Fibroblast of lung (primary cell): ENCODE measurements around the gene PNMA1. TPM values are rescaled to one million over a fixed set of nuclear protein-coding genes. Genes with fewer than 3 reads are reported as not detected.

ENCODE experiments used
- DNase-seq, 2 donors: peaks; one replicate each; pipeline versions ENCODE4 v3.0.0 to v3.0.0-alpha.2; 2010; ENCODE audit warnings: low read depth in 2 of 2
- H2AFZ ChIP-seq: 2 replicates; pipeline ENCODE4 v1.5.1; 2012; ENCODE audit warnings: low read length, control low read depth, inconsistent platforms
- H3K27ac ChIP-seq: 2 replicates; pipeline ENCODE4 v1.5.1; 2011; ENCODE audit warnings: low read length, control low read depth; ENCODE audit not compliant: insufficient read depth
- H3K27me3 ChIP-seq: 2 replicates; pipeline ENCODE4 v1.5.1; 2011; ENCODE audit warnings: mild to moderate bottlenecking, low read length; ENCODE audit not compliant: control insufficient read depth, insufficient read depth
- H3K36me3 ChIP-seq: 2 replicates; pipeline ENCODE4 v1.5.1; 2011; ENCODE audit warnings: low read length; ENCODE audit not compliant: control insufficient read depth, insufficient read depth
- H3K4me1 ChIP-seq: 2 replicates; pipeline ENCODE4 v1.5.1; 2011; ENCODE audit warnings: low read length; ENCODE audit not compliant: control insufficient read depth, insufficient read depth; ENCODE audit errors: extremely low read depth
- H3K4me2 ChIP-seq: 2 replicates; pipeline ENCODE4 v1.5.1; 2011; ENCODE audit warnings: low read length, control low read depth; ENCODE audit not compliant: insufficient read depth; ENCODE audit errors: extremely low read depth
- H3K4me3 ChIP-seq, 4 experiments: fragments of 200-600 bp in 1 of 4; sonication (generic) in 1 of 4; replicated peaks in 1 of 4; 2 replicates each; pipeline ENCODE4 v1.5.1; 2011 to 2016; ENCODE audit warnings: low read length in 4 of 4, low read depth in 3 of 4, mild to moderate bottlenecking in 3 of 4, control low read depth in 2 of 4, inconsistent platforms in 1 of 4, mixed read lengths in 1 of 4; ENCODE audit not compliant: insufficient read depth in 1 of 4; ENCODE audit errors: control extremely low read depth in 1 of 4
- H3K79me2 ChIP-seq: 2 replicates; pipeline ENCODE4 v1.5.1; 2012; ENCODE audit warnings: mild to moderate bottlenecking, low read length, inconsistent platforms; ENCODE audit not compliant: control insufficient read depth, insufficient read depth
- H3K9ac ChIP-seq: 2 replicates; pipeline ENCODE4 v1.5.1; 2011; ENCODE audit warnings: mild to moderate bottlenecking, low read length, control low read depth; ENCODE audit not compliant: insufficient read depth
- H3K9me3 ChIP-seq: 2 replicates; pipeline ENCODE4 v1.5.1; 2012; ENCODE audit warnings: low read depth, low read length; ENCODE audit not compliant: control insufficient read depth, insufficient read depth
- H4K20me1 ChIP-seq: 2 replicates; pipeline ENCODE4 v1.5.1; 2011; ENCODE audit warnings: low read length; ENCODE audit not compliant: control insufficient read depth, insufficient read depth; ENCODE audit errors: extremely low read depth
- CTCF ChIP-seq, 2 donors: IDR thresholded peaks in 1 of 2; conservative IDR thresholded peaks in 1 of 2; 1 replicate in 1 of 2; 2 replicates in 1 of 2; pipeline ENCODE4 v1.5.1; 2011 to 2012; ENCODE audit warnings: low read length in 2 of 2, control low read depth in 1 of 2, inconsistent platforms in 1 of 2, low read depth in 1 of 2, mild to moderate bottlenecking in 1 of 2
- EZH2 ChIP-seq: IDR thresholded peaks from 2 replicates; pipeline ENCODE4 v1.5.1; 2012; ENCODE audit warnings: low read length, control low read depth, mild to moderate bottlenecking; ENCODE audit errors: missing control alignments
- polyA plus RNA-seq, 2 donors: library from polyadenylated mRNA; depleted of rRNA in 1 of 2; stranded (reverse) in 1 of 2; unstranded in 1 of 2; fragments of >200 nt; gene quantifications; 2 replicates each; pipeline ENCODE4 v1.2.1, GENCODE V29; 2011 to 2012; ENCODE audit warnings: missing spikeins in 1 of 2
- total RNA-seq: library from RNA; depleted of rRNA; stranded (reverse); fragments of >200 nt; gene quantifications from 2 replicates; pipeline ENCODE4 v1.2.1, GENCODE V29; 2014

Gene PNMA1
- total and polyA plus RNA-seq, 2 donors (not counting 1 experiment from before 2014, with no cell fraction given), result 19.5 to 44.5 TPM

- H3K4me3 ChIP-seq, result no peak overlapping the region
- TF ChIP-seq CTCF (conservative IDR thresholded peaks at IDR 0.05 in 1 of 2, IDR thresholded peaks at IDR 0.05 in 1 of 2; ENCODE audit: low read depth in 1 of 2, low read length in 2 of 2), result no peak
- TF ChIP-seq EZH2, result no peak
- H3K4me2 ChIP-seq, result no peak overlapping the region
Measured at GRCh38 chr14:73678698-73679097, 35.5 kb downstream of the PNMA1 start.

GRCh38 chr14:73674986-73675385, 39.2 kb downstream of the PNMA1 start:
- Histone ChIP-seq H3K36me3 (no peaks in the 10 kb centered on the region), H3K27me3 (no peaks in the 10 kb centered on the region), H4K20me1 (no peaks in the 10 kb centered on the region), H3K27ac (no peak overlapping the region), H3K4me3 (no peak overlapping the region), H2AFZ (no peak overlapping the region), H3K9ac (no peak overlapping the region), H3K9me3 (no peaks in the 10 kb centered on the region), H3K4me1 (no peaks in the 10 kb centered on the region), H3K79me2 (no peaks in the 10 kb centered on the region), H3K4me2 (no peak overlapping the region)
- no peak for DNase-seq
- TF ChIP-seq EZH2 (no peak), CTCF (conservative IDR thresholded peaks at IDR 0.05 in 1 of 2, IDR thresholded peaks at IDR 0.05 in 1 of 2; ENCODE audit: low read depth in 1 of 2, low read length in 2 of 2) (no peak)

More at GRCh38 chr14:73678698-73679097, 35.5 kb downstream of the PNMA1 start:
- H3K79me2 ChIP-seq, result no peaks in the 10 kb centered on the region
- no peak overlapping the region for H2AFZ ChIP-seq
- H4K20me1 ChIP-seq, result no peaks in the 10 kb centered on the region
- no peak for DNase-seq
- no peaks in the 10 kb centered on the region for H3K27me3 ChIP-seq
- no peaks in the 10 kb centered on the region for H3K4me1 ChIP-seq
- no peaks in the 10 kb centered on the region for H3K36me3 ChIP-seq
- H3K27ac ChIP-seq, result no peak overlapping the region
- H3K9ac ChIP-seq, result no peak overlapping the region
- H3K9me3 ChIP-seq, result no peaks in the 10 kb centered on the region

GRCh38 chr14:73667854-73668253, 46.3 kb downstream of the PNMA1 start:
- Histone ChIP-seq H3K4me3 (no peak overlapping the region), H3K27me3 (no peaks in the 10 kb centered on the region), H3K9me3 (no peaks in the 10 kb centered on the region), H3K79me2 (no peaks in the 10 kb centered on the region), H3K4me2 (no peak overlapping the region), H4K20me1 (no peaks in the 10 kb centered on the region), H2AFZ (no peak overlapping the region), H3K27ac (no peak overlapping the region), H3K9ac (no peak overlapping the region), H3K36me3 (no peaks in the 10 kb centered on the region), H3K4me1 (no peaks in the 10 kb centered on the region)
- no peak for DNase-seq
- no peak for TF ChIP-seq EZH2
- TF ChIP-seq CTCF (conservative IDR thresholded peaks at IDR 0.05 in 1 of 2, IDR thresholded peaks at IDR 0.05 in 1 of 2; ENCODE audit: low read depth in 1 of 2, low read length in 2 of 2), result no peak
